Endothelial cell of umbilical vein (primary cell): ENCODE results near the gene LRTM2. TPM values are rescaled to one million over a fixed set of nuclear protein-coding genes. Genes with fewer than 3 reads are reported as not detected.

Experiments
- BruUV-seq: library from RNA; stranded (reverse); fragments of 400-500 nt; replicated peaks from 2 replicates; lab custom pipeline; 2021; lab: Mats Ljungman, UMichigan
- CTCF ChIA-PET: fragments of 300-600, 350-600 bp; sonication (Branson Sonifier 250); formaldehyde crosslinking; loops from one replicate; lab custom pipeline; 2021; ENCODE audit warnings: antibody characterized with exemption, inconsistent platforms; lab: Charles Lee
- POLR2A ChIA-PET: fragments of 300-600, 350-600 bp; sonication (Branson Sonifier 250); formaldehyde crosslinking; loops from one replicate; lab custom pipeline; 2021; ENCODE audit warnings: antibody characterized with exemption, inconsistent platforms; lab: Charles Lee
- DNase-seq: peaks from one replicate; pipeline ENCODE4 v3.0.0-alpha.2; 2011; ENCODE audit warnings: low read depth, low spot score
- FAIRE-seq: peaks from 2 replicates; lab custom pipeline; 2011; peaks lifted over from hg19 to GRCh38; lab: Jason Lieb, UNC
- H2AFZ ChIP-seq: 2 replicates; pipeline ENCODE4 v1.6.0; 2012; ENCODE audit warnings: low read depth, low read length, control low read depth, inconsistent platforms
- H3K27ac ChIP-seq: 2 replicates; pipeline ENCODE4 v1.5.1; 2011; ENCODE audit warnings: low read depth, mild to moderate bottlenecking, control low read depth, low read length, moderate library complexity; ENCODE audit not compliant: insufficient read depth
- H3K27me3 ChIP-seq, 2 experiments: 2 replicates each; pipeline versions ENCODE4 v1.6.0 to v1.6.1; 2011; ENCODE audit warnings: low read length in 2 of 2, mixed read lengths in 1 of 2; ENCODE audit not compliant: control insufficient read depth in 2 of 2, insufficient read depth in 2 of 2
- H3K36me3 ChIP-seq, 2 experiments: 2 replicates in 1 of 2; 3 replicates in 1 of 2; pipeline ENCODE4 v1.5.1; 2011; ENCODE audit warnings: low read length in 2 of 2, mild to moderate bottlenecking in 1 of 2, moderate library complexity in 1 of 2; ENCODE audit not compliant: control insufficient read depth in 2 of 2, insufficient read depth in 2 of 2; ENCODE audit errors: extremely low read depth in 1 of 2
- H3K4me1 ChIP-seq: 3 replicates; pipeline ENCODE4 v1.5.1; 2011; ENCODE audit warnings: mild to moderate bottlenecking, low read length; ENCODE audit not compliant: control insufficient read depth, insufficient read depth; ENCODE audit errors: extremely low read depth
- H3K4me2 ChIP-seq: 2 replicates; pipeline ENCODE4 v1.6.1; 2011; ENCODE audit warnings: low read length, control low read depth, mixed read lengths; ENCODE audit not compliant: insufficient read depth
- H3K4me3 ChIP-seq, 3 experiments: fragments of 200-600 bp in 1 of 3; sonication (generic), shearing (Covaris generic) in 1 of 3; replicated peaks in 1 of 3; 2 replicates each; pipeline ENCODE4 v1.5.1; 2011 to 2016; ENCODE audit warnings: control low read depth in 3 of 3, low read length in 3 of 3, mild to moderate bottlenecking in 2 of 3, inconsistent platforms in 1 of 3, low read depth in 1 of 3, moderate library complexity in 1 of 3; ENCODE audit not compliant: insufficient read depth in 1 of 3
- H3K79me2 ChIP-seq: 2 replicates; pipeline ENCODE4 v1.6.0; 2012; ENCODE audit warnings: low read length, inconsistent platforms; ENCODE audit not compliant: control insufficient read depth, insufficient read depth
- H3K9ac ChIP-seq: replicated peaks from 2 replicates; pipeline ENCODE3; 2011; ENCODE audit warnings: low read length, control low read depth; ENCODE audit not compliant: insufficient read depth; ENCODE audit errors: extremely low read depth
- H3K9me1 ChIP-seq: replicated peaks from 3 replicates; pipeline ENCODE4 v1.6.0; 2011; ENCODE audit warnings: mild to moderate bottlenecking, low read length; ENCODE audit not compliant: control insufficient read depth, insufficient read depth; ENCODE audit errors: extremely low read depth
- H3K9me3 ChIP-seq: replicated peaks from 2 replicates; pipeline ENCODE4 v1.5.1; 2012; ENCODE audit warnings: low read length, inconsistent platforms; ENCODE audit not compliant: control insufficient read depth, insufficient read depth
- H4K20me1 ChIP-seq: replicated peaks from 2 replicates; pipeline ENCODE3; 2011; ENCODE audit warnings: mild to moderate bottlenecking, low read length; ENCODE audit not compliant: control insufficient read depth, insufficient read depth; ENCODE audit errors: extremely low read depth
- EZH2 ChIP-seq: IDR thresholded peaks from 2 replicates; pipeline ENCODE4 v1.6.1; 2012; ENCODE audit warnings: borderline replicate concordance, low read depth, mild to moderate bottlenecking, moderate library complexity, low read length, inconsistent platforms; ENCODE audit not compliant: severe bottlenecking
- FOS ChIP-seq: IDR thresholded peaks from 2 replicates; pipeline ENCODE4 v1.6.1; 2011; ENCODE audit warnings: mild to moderate bottlenecking, low read length, moderate library complexity, borderline replicate concordance; ENCODE audit not compliant: insufficient read depth
- GATA2 ChIP-seq: IDR thresholded peaks from 2 replicates; pipeline ENCODE4 v1.7.0; 2011; ENCODE audit warnings: low read depth, mild to moderate bottlenecking, moderate library complexity, mixed read lengths, low read length; ENCODE audit not compliant: insufficient read length, insufficient read depth
- JUN ChIP-seq: IDR thresholded peaks from 2 replicates; pipeline ENCODE4 v1.6.1; 2011; ENCODE audit warnings: borderline replicate concordance, low read depth; ENCODE audit not compliant: insufficient read length, insufficient read depth
- MAX ChIP-seq: IDR thresholded peaks from 2 replicates; pipeline ENCODE4 v1.6.1; 2011; ENCODE audit not compliant: insufficient read depth, insufficient read length
- MYC ChIP-seq: IDR thresholded peaks from one replicate; pipeline ENCODE4 v1.6.1; 2011; ENCODE audit warnings: mild to moderate bottlenecking, low read depth, low read length
- POLR2A ChIP-seq: IDR thresholded peaks from 2 replicates; pipeline ENCODE4 v1.6.1; 2012; ENCODE audit warnings: low read depth, mild to moderate bottlenecking, control low read depth, low read length
- POLR2AphosphoS5 ChIP-seq: IDR thresholded peaks from 2 replicates; pipeline ENCODE4 v1.6.1; 2012; ENCODE audit warnings: low read depth, mild to moderate bottlenecking, control low read depth, low read length, moderate library complexity; ENCODE audit not compliant: insufficient read depth
- dilution Hi-C: fragments of 300-500 bp; cut with MboI; formaldehyde crosslinking; loops from one replicate; pipeline ENCODE4 v1.15.0; 2019; ENCODE audit warnings: low sequenced_read_pairs; ENCODE audit not compliant: extremely low pct_ligation_motif_present
- intact Hi-C: fragments of 100-400 bp; cut with micrococcal nuclease; formaldehyde crosslinking; loops from one replicate; pipeline ENCODE4 v1.10.0; 2022
- polyA plus RNA-seq, 4 experiments: library from polyadenylated mRNA; depleted of rRNA in 3 of 4; stranded (reverse) in 3 of 4; unstranded in 1 of 4; fragments of >200 nt; gene quantifications; 2 replicates each; pipeline versions ENCODE4 v1.2.1 to v1.2.3, GENCODE V29; 2011 to 2012; ENCODE audit warnings: missing spikeins in 1 of 4
- total RNA-seq: library from RNA; stranded (reverse); gene quantifications from 2 replicates; pipeline ENCODE4 v1.2.3, GENCODE V29; 2021
- TF ChIP-seq, protein P1 (sequence below), 2 donors: IDR thresholded peaks; 1 replicate in 1 of 2; 2 replicates in 1 of 2; pipeline ENCODE4 v1.5.1; 2011; ENCODE audit warnings: low read length in 2 of 2, mild to moderate bottlenecking in 2 of 2, moderate library complexity in 2 of 2, control low read depth in 1 of 2, inconsistent platforms in 1 of 2, low read depth in 1 of 2; ENCODE audit not compliant: insufficient read depth in 1 of 2; ENCODE audit errors: extremely low read depth in 1 of 2

LRTM2 gene
- total and polyA plus RNA-seq, 2 donors (not counting 3 experiments of a cell fraction or from before 2014, with no cell fraction given): not detected

DNA sequence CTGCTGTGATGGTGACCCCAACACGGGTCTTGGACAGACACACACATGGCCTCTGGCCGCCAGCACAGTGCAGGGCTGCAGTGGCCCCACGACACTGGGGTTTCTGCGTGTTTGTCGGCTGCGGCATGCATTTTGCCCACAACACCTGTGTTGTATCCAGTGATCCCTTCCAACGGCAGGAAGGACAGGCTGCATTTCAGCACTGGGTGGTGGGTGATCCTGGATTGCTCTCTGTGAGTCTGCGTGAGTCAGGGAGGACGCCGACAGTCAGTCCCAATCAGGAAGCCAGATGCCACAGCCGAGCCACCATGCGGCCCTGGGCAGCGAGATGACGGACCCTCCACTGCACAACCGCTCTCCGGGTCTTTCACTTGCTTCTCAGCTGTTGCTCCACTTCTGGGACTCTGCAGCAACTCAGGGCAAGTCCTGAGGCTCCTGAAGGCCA is 20.6 kb downstream of the LRTM2 start:
- CTCF ChIA-PET: no interaction called here
- no peaks in the 10 kb centered on the region for H3K9me1 ChIP-seq
- TF ChIP-seq POLR2AphosphoS5 (no peak), GATA2 (no peak), EZH2 (no peak), FOS (no peak), MAX (no peak), MYC (no peak), POLR2A (no peak), JUN (no peak)
- TF ChIP-seq, protein P1, sequence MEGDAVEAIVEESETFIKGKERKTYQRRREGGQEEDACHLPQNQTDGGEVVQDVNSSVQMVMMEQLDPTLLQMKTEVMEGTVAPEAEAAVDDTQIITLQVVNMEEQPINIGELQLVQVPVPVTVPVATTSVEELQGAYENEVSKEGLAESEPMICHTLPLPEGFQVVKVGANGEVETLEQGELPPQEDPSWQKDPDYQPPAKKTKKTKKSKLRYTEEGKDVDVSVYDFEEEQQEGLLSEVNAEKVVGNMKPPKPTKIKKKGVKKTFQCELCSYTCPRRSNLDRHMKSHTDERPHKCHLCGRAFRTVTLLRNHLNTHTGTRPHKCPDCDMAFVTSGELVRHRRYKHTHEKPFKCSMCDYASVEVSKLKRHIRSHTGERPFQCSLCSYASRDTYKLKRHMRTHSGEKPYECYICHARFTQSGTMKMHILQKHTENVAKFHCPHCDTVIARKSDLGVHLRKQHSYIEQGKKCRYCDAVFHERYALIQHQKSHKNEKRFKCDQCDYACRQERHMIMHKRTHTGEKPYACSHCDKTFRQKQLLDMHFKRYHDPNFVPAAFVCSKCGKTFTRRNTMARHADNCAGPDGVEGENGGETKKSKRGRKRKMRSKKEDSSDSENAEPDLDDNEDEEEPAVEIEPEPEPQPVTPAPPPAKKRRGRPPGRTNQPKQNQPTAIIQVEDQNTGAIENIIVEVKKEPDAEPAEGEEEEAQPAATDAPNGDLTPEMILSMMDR (IDR thresholded peaks at IDR 0.05; ENCODE audit: extremely low read depth in 1 of 2, insufficient read depth in 1 of 2, low read depth in 1 of 2, low read length in 2 of 2): no peak
- no peak for DNase-seq
- no peaks in the 10 kb centered on the region for H3K79me2 ChIP-seq
- H3K27me3 ChIP-seq: no peaks in the 10 kb centered on the region
- H3K36me3 ChIP-seq: no peaks in the 10 kb centered on the region
- no peak overlapping the region for H2AFZ ChIP-seq
- POLR2A ChIA-PET: no interaction called here
- intact Hi-C loops: no loop called here
- H3K4me1 ChIP-seq: no peaks in the 10 kb centered on the region
- no peak overlapping the region for H3K4me3 ChIP-seq
- no peaks in the 10 kb centered on the region for H4K20me1 ChIP-seq
- no peaks in the 10 kb centered on the region for H3K9me3 ChIP-seq
- dilution Hi-C loops: no loop called here
- H3K9ac ChIP-seq: no peak overlapping the region
- no peak for FAIRE-seq
- BruUV-seq: no TSS peak
- no peak overlapping the region for H3K4me2 ChIP-seq
- H3K27ac ChIP-seq: no peak overlapping the region
